ENCODE results near the gene HOXB6.

The HOXB6 gene

DNA sequence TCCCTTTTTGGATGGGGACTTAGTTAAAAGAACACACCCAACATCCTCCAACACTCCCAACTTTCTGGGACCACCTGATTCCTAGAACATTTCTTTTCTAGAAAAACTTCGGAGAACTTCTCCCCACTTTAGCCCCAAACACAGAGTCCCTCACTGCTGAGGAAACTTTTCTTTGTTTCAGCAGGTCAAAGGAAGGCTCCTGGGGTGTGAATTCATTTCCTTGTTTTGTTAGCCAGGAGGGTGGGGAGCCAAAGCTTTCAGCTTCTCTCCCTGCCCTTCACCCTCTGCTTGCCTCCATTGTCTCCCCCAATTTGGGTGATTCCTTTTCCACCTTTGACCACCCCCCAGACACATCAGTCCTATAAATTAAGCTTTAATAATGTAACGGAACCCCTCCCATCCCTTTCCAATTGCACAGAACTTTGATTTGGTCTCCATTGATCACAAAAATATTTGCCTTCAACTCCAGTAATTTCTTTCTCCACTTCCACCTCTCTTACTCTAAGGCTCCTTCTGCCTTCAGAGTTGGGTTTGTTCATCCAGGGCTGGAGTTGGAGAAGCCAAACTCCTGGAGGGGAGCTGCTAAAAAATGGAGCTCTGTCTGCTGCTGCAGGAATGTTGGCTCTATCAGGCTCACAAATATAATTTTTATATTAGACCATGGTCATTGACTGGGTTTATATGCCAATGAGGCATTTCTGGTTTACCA lies 37.0 kb downstream of the HOXB6 start:
- Histone ChIP-seq H3K36me3 (no peaks in the 10 kb centered on the region), H3K9me3 (no peaks in the 10 kb centered on the region), H3K27me3 (peaks cover 100% of the 10 kb centered on the region), H3K4me3 (ENCODE audit: low read depth in 1 of 2, low read length in 1 of 2) (no peak overlapping the region), H3K4me1 (ENCODE audit: control insufficient read depth in 1 of 2, insufficient read depth in 1 of 2, low read depth in 1 of 2, low read length in 1 of 2) (no peaks in the 10 kb centered on the region), H3K27ac (no peak overlapping the region)
- TF ChIP-seq CTCF (IDR thresholded peaks at IDR 0.05), result no peak

GRCh38 chr17:48567209-48567608 lies 37.6 kb downstream of the HOXB6 start:
- no peaks in the 10 kb centered on the region for H3K36me3 ChIP-seq
- H3K9me3 ChIP-seq, result no peaks in the 10 kb centered on the region
- no peak overlapping the region for H3K4me3 ChIP-seq (ENCODE audit: low read depth in 1 of 2, low read length in 1 of 2)
- TF ChIP-seq CTCF (IDR thresholded peaks at IDR 0.05), result no peak
- no peaks in the 10 kb centered on the region for H3K4me1 ChIP-seq (ENCODE audit: control insufficient read depth in 1 of 2, insufficient read depth in 1 of 2, low read depth in 1 of 2, low read length in 1 of 2)
- H3K27me3 ChIP-seq, result peaks cover 100% of the 10 kb centered on the region
- no peak overlapping the region for H3K27ac ChIP-seq

GRCh38 chr17:48566717-48567116 lies 38.1 kb downstream of the HOXB6 start:
- Histone ChIP-seq H3K27ac (no peak overlapping the region), H3K36me3 (no peaks in the 10 kb centered on the region), H3K4me3 (ENCODE audit: low read depth in 1 of 2, low read length in 1 of 2) (no peak overlapping the region), H3K27me3 (peaks cover 100% of the 10 kb centered on the region), H3K9me3 (no peaks in the 10 kb centered on the region), H3K4me1 (ENCODE audit: control insufficient read depth in 1 of 2, insufficient read depth in 1 of 2, low read depth in 1 of 2, low read length in 1 of 2) (no peaks in the 10 kb centered on the region)
- TF ChIP-seq CTCF (IDR thresholded peaks at IDR 0.05), result no peak

GRCh38 chr17:48565925-48566710 lies 38.7 kb downstream of the HOXB6 start:
- Histone ChIP-seq H3K9me3 (no peaks in the 10 kb centered on the region), H3K4me1 (ENCODE audit: control insufficient read depth in 1 of 2, insufficient read depth in 1 of 2, low read depth in 1 of 2, low read length in 1 of 2) (no peaks in the 10 kb centered on the region), H3K4me3 (ENCODE audit: low read depth in 1 of 2, low read length in 1 of 2) (no peak overlapping the region), H3K27ac (no peak overlapping the region), H3K36me3 (no peaks in the 10 kb centered on the region), H3K27me3 (peaks cover 100% of the 10 kb centered on the region)
- no peak for TF ChIP-seq CTCF (IDR thresholded peaks at IDR 0.05)

DNA sequence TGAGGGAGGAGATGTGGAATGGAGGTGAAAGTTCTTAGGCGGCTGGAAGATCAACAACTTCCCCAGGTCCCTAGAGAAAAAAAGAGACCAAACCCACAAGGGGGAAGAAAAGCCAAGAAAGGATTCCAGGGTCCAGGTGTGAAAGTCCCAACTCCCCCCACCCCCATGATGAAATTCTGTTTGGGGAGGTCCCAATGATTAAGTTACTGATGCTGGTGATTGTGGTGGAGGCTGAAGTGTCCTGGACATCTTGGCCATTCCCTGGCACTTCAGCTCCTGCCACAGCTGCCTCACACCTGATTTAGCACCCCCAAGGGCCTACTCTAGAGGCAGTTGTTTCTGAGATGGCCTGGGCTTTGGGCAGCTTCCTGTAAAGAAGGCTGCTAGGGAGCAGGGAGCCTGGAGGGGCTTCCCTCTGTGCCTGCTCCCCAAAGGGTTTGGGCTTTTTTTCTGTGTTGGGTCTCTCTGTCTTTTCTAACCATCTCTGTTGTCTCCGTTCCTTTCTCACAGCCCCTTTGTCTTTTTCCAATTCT lies 39.7 kb downstream of the HOXB6 start:
- no peak overlapping the region for H3K4me3 ChIP-seq (ENCODE audit: low read depth in 1 of 2, low read length in 1 of 2)
- H3K36me3 ChIP-seq, result no peaks in the 10 kb centered on the region
- no peak for TF ChIP-seq CTCF (IDR thresholded peaks at IDR 0.05)
- H3K9me3 ChIP-seq, result no peaks in the 10 kb centered on the region
- H3K4me1 ChIP-seq (ENCODE audit: control insufficient read depth in 1 of 2, insufficient read depth in 1 of 2, low read depth in 1 of 2, low read length in 1 of 2), result no peaks in the 10 kb centered on the region
- H3K27ac ChIP-seq, result no peak overlapping the region
- peaks cover 100% of the 10 kb centered on the region for H3K27me3 ChIP-seq
